ENCODE measurements around the gene CNTNAP5. TPM values are rescaled to one million over a fixed set of nuclear protein-coding genes. Genes with fewer than 3 reads are reported as not detected.

CNTNAP5 gene
- total and polyA plus RNA-seq, 2 experiments from 2014 or later = 0.03 TPM; not detected in 1

GRCh38 chr2:124560592-124561112 is 535.6 kb downstream of the CNTNAP5 start:
- DNase-seq (ENCODE audit: low read depth in 1 of 2, low spot score in 1 of 2) = no peak
- H3K36me3 ChIP-seq = no peaks in the 10 kb centered on the region
- no peaks in the 10 kb centered on the region for H3K4me1 ChIP-seq (ENCODE audit: low read depth)
- no peak for TF ChIP-seq CTCF (IDR thresholded peaks at IDR 0.05; ENCODE audit: low read depth, low read length)
- no peak overlapping the region for H3K27ac ChIP-seq
- no peak overlapping the region for H3K4me3 ChIP-seq
- H3K27me3 ChIP-seq = no peaks in the 10 kb centered on the region
- no peaks in the 10 kb centered on the region for H3K9me3 ChIP-seq (ENCODE audit: low read depth)

- no peaks in the 10 kb centered on the region for H3K27me3 ChIP-seq
- H3K27ac ChIP-seq = no peak overlapping the region
- no peaks in the 10 kb centered on the region for H3K36me3 ChIP-seq
- no peak for DNase-seq (ENCODE audit: low read depth in 1 of 2, low spot score in 1 of 2)
- no peak for TF ChIP-seq CTCF (IDR thresholded peaks at IDR 0.05; ENCODE audit: low read depth, low read length)
- H3K9me3 ChIP-seq (ENCODE audit: low read depth) = no peaks in the 10 kb centered on the region
- no peak overlapping the region for H3K4me3 ChIP-seq
- no peaks in the 10 kb centered on the region for H3K4me1 ChIP-seq (ENCODE audit: low read depth)
These were observed 536.4 kb downstream of the CNTNAP5 start for GRCh38 chr2:124561486-124561885.

GRCh38 chr2:124563426-124563825 is 538.3 kb downstream of the CNTNAP5 start:
- Histone ChIP-seq H3K4me1 (ENCODE audit: low read depth) (no peaks in the 10 kb centered on the region), H3K27me3 (no peaks in the 10 kb centered on the region), H3K9me3 (ENCODE audit: low read depth) (no peaks in the 10 kb centered on the region), H3K4me3 (no peak overlapping the region), H3K36me3 (no peaks in the 10 kb centered on the region), H3K27ac (no peak overlapping the region)
- DNase-seq (ENCODE audit: low read depth in 1 of 2, low spot score in 1 of 2) = no peak
- no peak for TF ChIP-seq CTCF (IDR thresholded peaks at IDR 0.05; ENCODE audit: low read depth, low read length)

- no peak for TF ChIP-seq CTCF (IDR thresholded peaks at IDR 0.05; ENCODE audit: low read depth, low read length)
- Histone ChIP-seq H3K9me3 (ENCODE audit: low read depth) (no peaks in the 10 kb centered on the region), H3K36me3 (no peaks in the 10 kb centered on the region), H3K27me3 (no peaks in the 10 kb centered on the region), H3K4me3 (no peak overlapping the region), H3K27ac (no peak overlapping the region), H3K4me1 (ENCODE audit: low read depth) (no peaks in the 10 kb centered on the region)
- peak in 1 of 2 donors; percentile 2 for DNase-seq (ENCODE audit: low read depth in 1 of 2, low spot score in 1 of 2)
These were observed 541.5 kb downstream of the CNTNAP5 start for GRCh38 chr2:124566518-124566970.

GRCh38 chr2:124570872-124571271 is 545.8 kb downstream of the CNTNAP5 start:
- no peaks in the 10 kb centered on the region for H3K36me3 ChIP-seq
- H3K4me1 ChIP-seq (ENCODE audit: low read depth) = no peaks in the 10 kb centered on the region
- no peaks in the 10 kb centered on the region for H3K27me3 ChIP-seq
- no peak for TF ChIP-seq CTCF (IDR thresholded peaks at IDR 0.05; ENCODE audit: low read depth, low read length)
- no peaks in the 10 kb centered on the region for H3K9me3 ChIP-seq (ENCODE audit: low read depth)
- no peak for DNase-seq (ENCODE audit: low read depth in 1 of 2, low spot score in 1 of 2)
- H3K4me3 ChIP-seq = no peak overlapping the region
- H3K27ac ChIP-seq = no peak overlapping the region
